Breast epithelium (tissue), 4 donors: Measurements from ENCODE around the gene PRPF18. TPM values are rescaled to one million over a fixed set of nuclear protein-coding genes. Genes with fewer than 3 reads are reported as not detected.

Experiments
- DNase-seq, 2 donors: peaks; one replicate each; pipeline ENCODE4 v3.0.0-alpha.2; 2019; ENCODE audit warnings: low spot score in 2 of 2
- H3K27ac ChIP-seq, 2 donors: fragments of 200-600 bp; sonication (generic) in 1 of 2; one replicate each; pipeline ENCODE4 v1.5.1; 2016 to 2019; ENCODE audit warnings: mild to moderate bottlenecking in 1 of 2
- H3K27me3 ChIP-seq, 2 donors: fragments of 200-600 bp; sonication (generic) in 1 of 2; one replicate each; pipeline versions ENCODE4 v1.5.1 to v1.6.0; 2017 to 2019; ENCODE audit warnings: control low read depth in 1 of 2, mild to moderate bottlenecking in 1 of 2
- H3K36me3 ChIP-seq: fragments of 200-600 bp; one replicate; pipeline ENCODE4 v1.5.1; 2019
- H3K4me1 ChIP-seq, 2 donors: fragments of 200-600 bp; sonication (generic); one replicate each; pipeline ENCODE4 v1.5.1; 2016 to 2019; ENCODE audit warnings: control low read depth in 1 of 2
- H3K4me3 ChIP-seq, 3 donors: fragments of 200-600 bp; sonication (generic); 1 replicate in 2 of 3; 2 replicates in 1 of 3; pipeline ENCODE4 v1.5.1; 2016 to 2019; ENCODE audit warnings: mild to moderate bottlenecking in 3 of 3, moderate library complexity in 2 of 3
- H3K9me3 ChIP-seq, 2 donors: fragments of 200-600 bp; sonication (generic) in 1 of 2; one replicate each; pipeline ENCODE4 v1.5.1; 2016 to 2019; ENCODE audit warnings: control low read depth in 1 of 2
- CTCF ChIP-seq, 3 donors: fragments of 450-650 bp; IDR thresholded peaks; one replicate each; pipeline ENCODE4 v1.5.1; 2016 to 2017; ENCODE audit warnings: antibody characterized with exemption in 3 of 3, mild to moderate bottlenecking in 3 of 3, moderate library complexity in 3 of 3
- POLR2A ChIP-seq: fragments of 450-650 bp; IDR thresholded peaks from one replicate; pipeline ENCODE4 v1.6.1; 2016; ENCODE audit warnings: antibody characterized with exemption, mild to moderate bottlenecking, moderate library complexity
- POLR2AphosphoS5 ChIP-seq, 3 donors: sonication (generic); formaldehyde crosslinking; IDR thresholded peaks; one replicate each; pipeline ENCODE4 v1.6.1; 2017; ENCODE audit warnings: antibody characterized with exemption in 3 of 3
- intact Hi-C: fragments of 100-400 bp; cut with DNase I; formaldehyde crosslinking; loops from one replicate; pipeline ENCODE4 v1.15.1; 2023; ENCODE audit warnings: low total_unique reads
- total RNA-seq, 3 donors: library from RNA; depleted of rRNA; stranded (reverse); fragments of >200 nt; gene quantifications; one replicate each; pipeline ENCODE4 v1.1.0, GENCODE V29; 2016

The PRPF18 gene
- total RNA-seq, 3 donors from 2014 or later: 29.6 to 48.6 (median 36.7) TPM

DNA sequence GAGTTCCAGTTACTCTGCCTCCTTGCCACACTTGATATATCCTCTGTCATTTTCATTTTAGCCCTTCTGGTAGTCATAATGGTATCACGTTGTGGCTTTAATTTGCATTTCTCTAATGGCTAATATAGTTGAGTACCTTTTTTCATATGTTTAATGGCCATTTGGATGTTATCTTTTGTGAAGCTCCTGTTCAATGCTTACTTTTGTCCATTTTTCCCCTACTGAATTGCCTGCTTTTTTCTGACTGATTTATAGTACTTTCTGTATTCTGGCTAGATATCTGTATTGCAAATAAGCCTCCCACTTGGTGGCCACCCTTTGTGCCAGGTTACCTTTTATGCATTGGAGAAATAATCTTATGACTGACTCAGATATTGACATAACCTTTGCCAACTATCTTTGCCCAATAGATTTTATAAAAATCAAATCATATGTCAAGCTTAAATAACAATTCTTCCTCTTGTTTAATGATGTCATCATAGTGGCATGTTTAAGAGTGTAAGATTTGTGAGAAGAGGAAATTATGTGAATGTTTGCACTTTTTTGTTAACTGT is 50.6 kb downstream of the PRPF18 start:
- TF ChIP-seq POLR2A (no peak), CTCF (IDR thresholded peaks at IDR 0.05) (no peak), POLR2AphosphoS5 (IDR thresholded peaks at IDR 0.05) (no peak)
- H3K36me3 ChIP-seq: no peaks in the 10 kb centered on the region
- H3K4me1 ChIP-seq: no peaks in the 10 kb centered on the region
- H3K27me3 ChIP-seq: no peaks in the 10 kb centered on the region
- no peak overlapping the region for H3K4me3 ChIP-seq
- no peak overlapping the region for H3K27ac ChIP-seq
- intact Hi-C loops: no loop called here
- no peak for DNase-seq
- peaks cover 4 to 11% of the 10 kb centered on the region in 2 donors for H3K9me3 ChIP-seq

- Histone ChIP-seq H3K27me3 (no peaks in the 10 kb centered on the region), H3K36me3 (no peaks in the 10 kb centered on the region), H3K9me3 (peaks cover 8 to 14% of the 10 kb centered on the region in 2 donors), H3K4me3 (no peak overlapping the region), H3K4me1 (no peaks in the 10 kb centered on the region), H3K27ac (no peak overlapping the region)
- DNase-seq: no peak
- intact Hi-C loops: no loop called here
- no peak for TF ChIP-seq CTCF (IDR thresholded peaks at IDR 0.05)
- no peak for TF ChIP-seq POLR2A
- no peak for TF ChIP-seq POLR2AphosphoS5 (IDR thresholded peaks at IDR 0.05)
Observed at GRCh38 chr10:13637894-13638293, 51.1 kb downstream of the PRPF18 start.

DNA sequence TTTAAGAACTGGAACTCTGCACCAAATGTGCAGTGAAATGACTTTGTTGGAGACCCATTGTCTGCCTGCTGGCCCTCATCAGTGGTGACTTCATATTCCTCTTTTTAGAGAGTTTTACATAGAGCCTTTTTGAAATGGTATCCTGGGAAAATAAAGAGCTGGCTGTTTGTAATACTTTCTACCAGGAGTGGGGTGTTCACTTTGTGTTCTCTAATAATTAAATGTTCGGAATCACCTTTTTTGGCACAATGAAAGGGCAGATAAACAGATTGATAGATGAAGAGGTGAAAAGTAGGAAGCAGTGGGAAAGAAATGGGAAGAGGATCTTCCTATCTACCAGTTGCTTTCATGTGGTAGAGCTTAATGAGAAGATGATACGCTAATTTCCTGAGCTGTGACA is 55.5 kb downstream of the PRPF18 start:
- H3K27ac ChIP-seq: no peak overlapping the region
- H3K36me3 ChIP-seq: no peaks in the 10 kb centered on the region
- TF ChIP-seq CTCF (IDR thresholded peaks at IDR 0.05): no peak
- no peak for TF ChIP-seq POLR2A
- TF ChIP-seq POLR2AphosphoS5 (IDR thresholded peaks at IDR 0.05): no peak
- DNase-seq: no peak
- H3K27me3 ChIP-seq: no peaks in the 10 kb centered on the region
- H3K9me3 ChIP-seq: peaks cover 8 to 14% of the 10 kb centered on the region in 2 donors
- intact Hi-C loops: no loop called here
- no peaks in the 10 kb centered on the region for H3K4me1 ChIP-seq
- no peak overlapping the region for H3K4me3 ChIP-seq

- Histone ChIP-seq H3K4me3 (no peak overlapping the region), H3K36me3 (no peaks in the 10 kb centered on the region), H3K9me3 (peaks cover 8 to 14% of the 10 kb centered on the region in 2 donors), H3K27ac (no peak overlapping the region), H3K27me3 (no peaks in the 10 kb centered on the region), H3K4me1 (no peaks in the 10 kb centered on the region)
- intact Hi-C loops: no loop called here
- TF ChIP-seq POLR2A (no peak), POLR2AphosphoS5 (IDR thresholded peaks at IDR 0.05) (no peak), CTCF (IDR thresholded peaks at IDR 0.05) (no peak)
- DNase-seq: no peak
Observed at GRCh38 chr10:13643016-13643415, 56.3 kb downstream of the PRPF18 start.

GRCh38 chr10:13644866-13645265 is 58.1 kb downstream of the PRPF18 start:
- H3K4me3 ChIP-seq: no peak overlapping the region
- TF ChIP-seq POLR2AphosphoS5 (IDR thresholded peaks at IDR 0.05): no peak
- H3K4me1 ChIP-seq: no peaks in the 10 kb centered on the region
- H3K36me3 ChIP-seq: no peaks in the 10 kb centered on the region
- H3K9me3 ChIP-seq: peaks cover 8 to 14% of the 10 kb centered on the region in 2 donors
- H3K27ac ChIP-seq: no peak overlapping the region
- H3K27me3 ChIP-seq: no peaks in the 10 kb centered on the region
- intact Hi-C loops: no loop called here
- DNase-seq: no peak

DNA sequence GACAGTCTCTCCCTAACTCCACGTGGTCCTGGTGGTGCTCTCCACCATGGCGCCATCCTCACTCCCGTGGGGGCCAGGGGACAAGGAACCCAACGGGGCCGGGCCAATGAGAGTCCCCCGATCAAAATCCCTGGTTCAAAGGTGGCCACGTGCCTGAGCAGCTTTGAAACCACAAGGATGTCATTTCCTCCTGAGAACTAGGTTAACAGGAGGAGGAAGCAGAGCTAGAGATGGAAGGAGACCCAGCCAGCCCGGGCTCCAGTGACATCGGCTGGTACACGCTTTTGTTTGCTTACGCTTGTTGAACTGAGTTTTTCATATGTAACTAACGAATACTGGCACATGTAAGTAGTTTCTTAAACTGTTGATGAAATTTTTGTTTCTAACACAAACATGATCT is 61.7 kb downstream of the PRPF18 start:
- no peak for DNase-seq
- no peaks in the 10 kb centered on the region for H3K27me3 ChIP-seq
- no peaks in the 10 kb centered on the region for H3K9me3 ChIP-seq
- no peaks in the 10 kb centered on the region for H3K4me1 ChIP-seq
- H3K36me3 ChIP-seq: no peaks in the 10 kb centered on the region
- intact Hi-C loops: no loop called here
- no peak overlapping the region for H3K27ac ChIP-seq
- no peak overlapping the region for H3K4me3 ChIP-seq
- TF ChIP-seq POLR2AphosphoS5 (IDR thresholded peaks at IDR 0.05) (no peak), CTCF (IDR thresholded peaks at IDR 0.05) (no peak)
